Vagina (tissue), 2 donors: ENCODE data around the gene GCH1.

Source experiments
- POLR2A ChIP-seq, 2 donors: fragments of 450-650 bp; IDR thresholded peaks; one replicate each; pipeline ENCODE4 v1.6.1; 2017; ENCODE audit warnings: antibody characterized with exemption in 2 of 2, mild to moderate bottlenecking in 2 of 2, moderate library complexity in 2 of 2
- POLR2AphosphoS5 ChIP-seq, 2 donors: sonication (generic); formaldehyde crosslinking; IDR thresholded peaks; one replicate each; pipeline ENCODE4 v1.9.0; 2017; ENCODE audit warnings: antibody characterized with exemption in 2 of 2, mild to moderate bottlenecking in 2 of 2, low read depth in 1 of 2; ENCODE audit not compliant: insufficient read depth in 1 of 2
- TF ChIP-seq, protein P1 (sequence below), 3 experiments: fragments of 450-650 bp in 2 of 3; fragments of 200-600 bp in 1 of 3; sonication (generic) in 1 of 3; IDR thresholded peaks; one replicate each; pipeline ENCODE4 v1.5.1; 2017 to 2019; ENCODE audit warnings: antibody characterized with exemption in 3 of 3, mild to moderate bottlenecking in 2 of 3, moderate library complexity in 2 of 3

DNA sequence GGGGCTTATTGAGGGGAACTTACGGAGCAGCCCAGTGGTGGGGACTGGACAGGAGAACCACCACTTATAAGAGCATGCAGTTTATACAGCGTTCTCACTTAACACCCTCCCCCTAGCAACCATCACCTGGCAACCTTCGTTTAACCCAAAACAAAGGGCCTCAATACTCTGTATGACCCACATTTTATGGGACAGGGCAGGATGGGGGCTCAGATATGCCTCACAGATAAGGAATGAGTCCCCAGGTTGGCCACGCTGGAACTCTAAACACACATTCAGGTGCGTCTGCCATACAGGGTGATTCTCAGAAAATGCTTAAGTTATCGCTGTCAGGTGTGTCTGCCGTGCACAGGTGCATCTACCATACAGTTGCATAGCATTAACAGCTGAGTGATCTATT is 99.2 kb downstream of the GCH1 start:
- TF ChIP-seq, protein P1, sequence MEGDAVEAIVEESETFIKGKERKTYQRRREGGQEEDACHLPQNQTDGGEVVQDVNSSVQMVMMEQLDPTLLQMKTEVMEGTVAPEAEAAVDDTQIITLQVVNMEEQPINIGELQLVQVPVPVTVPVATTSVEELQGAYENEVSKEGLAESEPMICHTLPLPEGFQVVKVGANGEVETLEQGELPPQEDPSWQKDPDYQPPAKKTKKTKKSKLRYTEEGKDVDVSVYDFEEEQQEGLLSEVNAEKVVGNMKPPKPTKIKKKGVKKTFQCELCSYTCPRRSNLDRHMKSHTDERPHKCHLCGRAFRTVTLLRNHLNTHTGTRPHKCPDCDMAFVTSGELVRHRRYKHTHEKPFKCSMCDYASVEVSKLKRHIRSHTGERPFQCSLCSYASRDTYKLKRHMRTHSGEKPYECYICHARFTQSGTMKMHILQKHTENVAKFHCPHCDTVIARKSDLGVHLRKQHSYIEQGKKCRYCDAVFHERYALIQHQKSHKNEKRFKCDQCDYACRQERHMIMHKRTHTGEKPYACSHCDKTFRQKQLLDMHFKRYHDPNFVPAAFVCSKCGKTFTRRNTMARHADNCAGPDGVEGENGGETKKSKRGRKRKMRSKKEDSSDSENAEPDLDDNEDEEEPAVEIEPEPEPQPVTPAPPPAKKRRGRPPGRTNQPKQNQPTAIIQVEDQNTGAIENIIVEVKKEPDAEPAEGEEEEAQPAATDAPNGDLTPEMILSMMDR (IDR thresholded peaks at IDR 0.05): no peak
- TF ChIP-seq POLR2A (IDR thresholded peaks at IDR 0.05) (no peak), POLR2AphosphoS5 (IDR thresholded peaks at IDR 0.05; ENCODE audit: insufficient read depth in 1 of 2, low read depth in 1 of 2) (no peak)
